Testis (tissue), 3 donors: ENCODE data around the gene CNTRL. TPM values are rescaled to one million over a fixed set of nuclear protein-coding genes. Genes with fewer than 3 reads are reported as not detected.

Source experiments
- DNase-seq: peaks from one replicate; pipeline ENCODE4 v3.0.0-alpha.2; 2019
- H3K27ac ChIP-seq, 2 donors: fragments of 200-600 bp; sonication (generic); one replicate each; pipeline ENCODE4 v1.5.1; 2019
- H3K27me3 ChIP-seq: fragments of 200-600 bp; sonication (generic); one replicate; pipeline ENCODE4 v1.5.1; 2019
- H3K36me3 ChIP-seq: fragments of 200-600 bp; sonication (generic); one replicate; pipeline ENCODE4 v1.5.1; 2017; ENCODE audit warnings: low read depth; ENCODE audit errors: missing control alignments
- H3K4me1 ChIP-seq: fragments of 200-600 bp; sonication (generic); one replicate; pipeline ENCODE4 v1.5.1; 2019
- H3K4me3 ChIP-seq, 2 donors: fragments of 200-600 bp; sonication (generic); one replicate each; pipeline ENCODE4 v1.5.1; 2017 to 2019
- H3K9me3 ChIP-seq: fragments of 200-600 bp; sonication (generic); one replicate; pipeline ENCODE4 v1.5.1; 2017
- POLR2A ChIP-seq: fragments of 450-650 bp; IDR thresholded peaks from one replicate; pipeline ENCODE4 v1.6.1; 2017; ENCODE audit warnings: antibody characterized with exemption, mild to moderate bottlenecking, moderate library complexity
- WGBS, 2 donors: methylation state at CpG; one replicate each; pipeline ENCODE4 v1.1.5; 2018; 5-methylcytosine and 5-hydroxymethylcytosine counted together
- intact Hi-C: fragments of 100-400 bp; cut with DNase I; formaldehyde crosslinking; loops from one replicate; pipeline ENCODE4 v1.15.1; 2023; ENCODE audit warnings: low total_unique reads
- polyA plus RNA-seq: library from polyadenylated mRNA; stranded (reverse); fragments of 350-450 nt; fragmentation: Illumina TruSeq; extraction: RNeasy Lipid Tissue Mini Kit (QIAGEN cat#74804); gene quantifications from one replicate; pipeline ENCODE4 v1.2.3, GENCODE V29; 2014; ENCODE audit warnings: low read depth, low replicate concordance; ENCODE audit not compliant: insufficient read depth
- total RNA-seq, 2 donors: library from RNA; depleted of rRNA; stranded (reverse); fragments of >200 nt; gene quantifications; one replicate each; pipeline ENCODE4 v1.2.3, GENCODE V29; 2016
- TF ChIP-seq, protein P1 (sequence below), 3 experiments: fragments of 450-650 bp in 2 of 3; fragments of 200-600 bp in 1 of 3; sonication (generic) in 1 of 3; IDR thresholded peaks; one replicate each; pipeline ENCODE4 v1.5.1; 2016 to 2019; ENCODE audit warnings: antibody characterized with exemption in 3 of 3, mild to moderate bottlenecking in 2 of 3, moderate library complexity in 1 of 3

The CNTRL gene
- total and polyA plus RNA-seq, 3 donors from 2014 or later: 42.4 to 94.7 (median 57.7) TPM

DNA sequence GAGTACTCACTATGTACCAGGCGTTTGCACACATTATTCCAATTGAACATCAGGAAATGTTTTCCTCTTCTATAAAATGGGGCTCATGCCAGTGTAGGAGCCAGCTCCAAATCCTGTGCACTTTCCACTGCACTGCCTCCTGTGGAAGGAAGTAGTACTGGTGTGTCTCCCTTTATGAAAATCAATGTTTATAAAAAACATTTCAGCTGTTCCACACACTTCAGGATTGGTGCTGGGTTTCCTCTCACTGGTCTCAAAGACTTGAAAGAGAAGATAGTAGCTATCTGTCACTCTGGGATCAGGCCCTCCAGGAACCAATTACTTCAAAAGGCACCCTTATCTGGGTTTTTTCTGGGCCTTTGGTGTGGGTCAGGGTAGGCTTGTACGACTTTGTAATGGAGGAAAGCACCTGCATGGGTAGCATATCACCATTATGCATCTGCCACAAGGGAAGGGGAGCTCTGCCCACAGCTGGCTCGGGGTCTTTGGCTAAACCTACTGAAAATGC lies 94.4 kb downstream of the CNTRL start:
- H3K9me3 ChIP-seq: no peaks in the 10 kb centered on the region
- H3K4me3 ChIP-seq: no peak overlapping the region
- DNase-seq: peak; percentile 26
- WGBS, 2 donors: 67 to 68% methylated on average over 3 of the region's 3 CpGs
- H3K27ac ChIP-seq: no peak overlapping the region
- H3K27me3 ChIP-seq: no peaks in the 10 kb centered on the region
- no peaks in the 10 kb centered on the region for H3K4me1 ChIP-seq
- intact Hi-C loops: no loop called here
- TF ChIP-seq, protein P1, sequence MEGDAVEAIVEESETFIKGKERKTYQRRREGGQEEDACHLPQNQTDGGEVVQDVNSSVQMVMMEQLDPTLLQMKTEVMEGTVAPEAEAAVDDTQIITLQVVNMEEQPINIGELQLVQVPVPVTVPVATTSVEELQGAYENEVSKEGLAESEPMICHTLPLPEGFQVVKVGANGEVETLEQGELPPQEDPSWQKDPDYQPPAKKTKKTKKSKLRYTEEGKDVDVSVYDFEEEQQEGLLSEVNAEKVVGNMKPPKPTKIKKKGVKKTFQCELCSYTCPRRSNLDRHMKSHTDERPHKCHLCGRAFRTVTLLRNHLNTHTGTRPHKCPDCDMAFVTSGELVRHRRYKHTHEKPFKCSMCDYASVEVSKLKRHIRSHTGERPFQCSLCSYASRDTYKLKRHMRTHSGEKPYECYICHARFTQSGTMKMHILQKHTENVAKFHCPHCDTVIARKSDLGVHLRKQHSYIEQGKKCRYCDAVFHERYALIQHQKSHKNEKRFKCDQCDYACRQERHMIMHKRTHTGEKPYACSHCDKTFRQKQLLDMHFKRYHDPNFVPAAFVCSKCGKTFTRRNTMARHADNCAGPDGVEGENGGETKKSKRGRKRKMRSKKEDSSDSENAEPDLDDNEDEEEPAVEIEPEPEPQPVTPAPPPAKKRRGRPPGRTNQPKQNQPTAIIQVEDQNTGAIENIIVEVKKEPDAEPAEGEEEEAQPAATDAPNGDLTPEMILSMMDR (IDR thresholded peaks at IDR 0.05): peak in 2 of 3 experiments; percentile 47 to 60
- TF ChIP-seq POLR2A: no peak
- no peaks in the 10 kb centered on the region for H3K36me3 ChIP-seq

DNA sequence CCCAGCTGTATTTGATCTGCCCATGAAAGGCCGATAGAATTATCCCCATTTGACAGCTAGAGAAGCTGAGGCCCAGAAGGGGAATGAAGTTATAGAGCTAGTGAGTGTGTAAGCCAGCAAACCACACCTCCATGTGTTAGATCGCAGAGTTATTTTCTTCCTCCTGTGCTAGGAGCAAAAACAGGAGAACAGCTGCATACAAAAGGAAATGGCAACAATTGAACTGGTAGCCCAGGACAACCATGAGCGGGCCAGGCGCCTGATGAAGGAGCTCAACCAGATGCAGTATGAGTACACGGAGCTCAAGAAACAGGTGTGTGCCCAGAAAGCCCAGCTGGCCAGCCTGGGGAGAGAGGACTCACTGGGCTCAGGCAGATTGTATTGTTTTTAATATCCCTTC lies 96.5 kb downstream of the CNTRL start:
- Histone ChIP-seq H3K27ac (no peak overlapping the region), H3K27me3 (no peaks in the 10 kb centered on the region), H3K36me3 (no peaks in the 10 kb centered on the region), H3K4me1 (no peaks in the 10 kb centered on the region), H3K4me3 (no peak overlapping the region), H3K9me3 (no peaks in the 10 kb centered on the region)
- 82 to 93% methylated on average over 5 of the region's 5 CpGs for WGBS, 2 donors
- DNase-seq: no peak
- TF ChIP-seq, protein P1 (IDR thresholded peaks at IDR 0.05): no peak
- TF ChIP-seq POLR2A: no peak
- intact Hi-C loops: no loop called here

DNA sequence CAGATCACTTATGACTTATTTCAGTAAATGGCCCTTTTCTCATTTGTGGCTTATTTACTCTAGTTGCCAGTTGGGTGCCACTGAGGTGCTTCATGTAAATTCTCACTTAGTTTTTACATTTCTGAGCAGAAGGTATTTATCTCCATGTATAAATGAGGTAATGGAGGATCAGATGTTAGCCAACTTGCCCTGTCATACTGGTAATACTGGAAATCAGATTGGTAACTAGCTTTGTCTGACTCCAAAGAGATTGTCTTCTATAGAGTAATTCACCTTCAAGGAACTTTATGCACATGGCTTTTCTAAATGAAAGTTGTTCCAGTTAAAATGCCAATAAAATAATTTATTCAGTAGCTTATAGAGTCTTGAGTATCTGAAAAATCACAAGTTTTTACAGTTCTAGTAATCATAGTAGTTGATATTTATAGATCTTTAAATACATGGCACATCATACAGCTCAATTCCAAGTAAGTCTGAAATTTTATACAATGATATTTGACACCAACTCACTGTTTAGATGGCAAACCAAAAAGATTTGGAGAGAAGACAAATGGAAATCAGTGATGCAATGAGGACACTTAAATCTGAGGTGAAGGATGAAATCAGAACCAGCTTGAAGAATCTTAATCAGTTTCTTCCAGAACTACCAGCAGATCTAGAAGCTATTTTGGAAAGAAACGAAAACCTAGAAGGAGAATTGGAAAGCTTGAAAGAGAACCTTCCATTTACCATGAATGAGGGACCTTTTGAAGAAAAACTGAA lies 98.2 kb downstream of the CNTRL start:
- Histone ChIP-seq H3K36me3 (no peaks in the 10 kb centered on the region), H3K27me3 (no peaks in the 10 kb centered on the region), H3K4me3 (no peak overlapping the region), H3K4me1 (no peaks in the 10 kb centered on the region), H3K27ac (no peak overlapping the region), H3K9me3 (no peaks in the 10 kb centered on the region)
- intact Hi-C loops: no loop called here
- no peak for TF ChIP-seq POLR2A
- TF ChIP-seq, protein P1 (IDR thresholded peaks at IDR 0.05): no peak
- DNase-seq: no peak
- 84 to 90% methylated on average over 1 of the region's 1 CpG for WGBS, 2 donors

DNA sequence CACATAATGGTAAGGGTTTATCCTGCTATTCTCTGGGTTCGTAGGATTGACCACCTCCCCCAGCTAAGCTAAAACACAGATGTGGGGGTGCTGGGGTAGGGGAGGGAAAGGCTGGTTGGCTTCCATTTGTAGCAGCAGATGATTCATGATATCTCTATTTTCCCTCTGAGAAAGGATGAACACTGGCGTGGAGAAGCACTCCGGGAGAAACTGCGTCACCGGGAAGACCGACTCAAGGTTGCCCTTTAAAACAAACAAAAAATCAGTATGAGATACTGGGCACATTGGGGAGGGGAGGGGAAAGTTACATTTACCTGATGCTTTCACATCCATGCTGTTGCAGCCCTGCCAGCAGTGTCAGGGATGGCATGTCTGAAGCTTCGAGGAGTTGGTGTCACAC lies 98.7 kb downstream of the CNTRL start:
- Histone ChIP-seq H3K27me3 (no peaks in the 10 kb centered on the region), H3K4me1 (no peaks in the 10 kb centered on the region), H3K4me3 (no peak overlapping the region), H3K36me3 (no peaks in the 10 kb centered on the region), H3K9me3 (no peaks in the 10 kb centered on the region), H3K27ac (no peak overlapping the region)
- no peak for DNase-seq
- no peak for TF ChIP-seq POLR2A
- TF ChIP-seq, protein P1 (IDR thresholded peaks at IDR 0.05): no peak
- intact Hi-C loops: no loop called here
- WGBS, 2 donors: 90 to 98% methylated on average over 7 of the region's 7 CpGs
